Stimulated activated CD8-positive, alpha-beta memory T cell treated with anti-CD3 and anti-CD28 coated beads, Interleukin-7, amount 100 ng/mL, for 4 hours (primary cell): ENCODE data around the gene ING5.

ENCODE experiments used
- DNase-seq, 2 donors: peaks; one replicate each; pipeline ENCODE4 v3.0.0-alpha.2; 2020; ENCODE audit warnings: low read depth in 2 of 2

The ING5 gene

GRCh38 chr2:241706537-241706936 lies 4.7 kb downstream of the ING5 start:
- DNase-seq, result no peak

- no peak for DNase-seq
Measured at GRCh38 chr2:241708879-241709278, 7.0 kb downstream of the ING5 start.

- DNase-seq, result no peak
Measured at GRCh38 chr2:241719093-241719492, 17.3 kb downstream of the ING5 start.

GRCh38 chr2:241720099-241720498 lies 18.3 kb downstream of the ING5 start:
- no peak for DNase-seq

- DNase-seq, result no peak
Measured at GRCh38 chr2:241720560-241720959, 18.7 kb downstream of the ING5 start.

GRCh38 chr2:241721852-241722251 lies 20.0 kb downstream of the ING5 start:
- DNase-seq, result no peak

- DNase-seq, result no peak
Measured at GRCh38 chr2:241722896-241723454, 21.1 kb downstream of the ING5 start.

GRCh38 chr2:241724259-241724974 lies 22.6 kb downstream of the ING5 start:
- peak in 1 of 2 donors; percentile 20 for DNase-seq

- no peak for DNase-seq
Measured at GRCh38 chr2:241724975-241725870, 23.4 kb downstream of the ING5 start.

GRCh38 chr2:241726459-241726858 lies 24.6 kb downstream of the ING5 start:
- DNase-seq, result no peak

GRCh38 chr2:241728000-241728399 lies 26.2 kb downstream of the ING5 start:
- no peak for DNase-seq

GRCh38 chr2:241728627-241729026 lies 26.8 kb downstream of the ING5 start:
- no peak for DNase-seq

GRCh38 chr2:241729868-241730267 lies 28.0 kb downstream of the ING5 start:
- no peak for DNase-seq

- no peak for DNase-seq
Measured at GRCh38 chr2:241730671-241731293, 28.9 kb downstream of the ING5 start.

- peak; percentile 22 to 47 for DNase-seq
Measured at GRCh38 chr2:241732513-241733186, 30.8 kb downstream of the ING5 start.

- DNase-seq, result no peak
Measured at GRCh38 chr2:241733391-241734207, 31.8 kb downstream of the ING5 start.

- no peak for DNase-seq
Measured at GRCh38 chr2:241734208-241734466, 32.3 kb downstream of the ING5 start.

GRCh38 chr2:241734467-241735208 lies 32.8 kb downstream of the ING5 start, which contains the start of gene D2HGDH:
Gene D2HGDH, plus strand, starts transcription at chr2:241734630. Its CDS starts 595 bp downstream, at chr2:241735225.
- DNase-seq, result peak; percentile 85 to 89

GRCh38 chr2:241736111-241736510 lies 34.3 kb downstream of the ING5 start:
- DNase-seq, result no peak

GRCh38 chr2:241738040-241738686 lies 36.3 kb downstream of the ING5 start:
- DNase-seq, result no peak
